ENCODE data around the gene COL10A1.

COL10A1 gene

DNA sequence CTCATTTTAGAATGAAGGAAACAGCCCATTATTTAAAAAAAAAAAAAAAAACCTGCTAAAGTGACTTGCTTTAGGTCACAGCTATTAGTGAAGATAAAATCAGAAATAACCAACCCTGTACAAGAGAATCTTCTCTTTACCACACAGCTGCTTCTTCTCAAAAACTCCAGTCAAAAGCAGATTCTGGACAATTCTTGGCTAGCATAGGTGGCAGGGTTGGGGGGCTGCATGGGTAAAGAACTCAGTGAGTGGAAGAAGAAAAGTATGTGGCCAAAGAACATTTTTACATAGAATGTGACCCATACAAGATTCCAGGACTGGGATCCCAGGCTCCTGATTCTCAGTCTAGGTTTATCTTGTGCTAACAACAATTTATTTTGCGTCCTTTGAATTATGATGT, 55.8 kb downstream of the COL10A1 start:
- Histone ChIP-seq H3K4me3 (ENCODE audit: low read depth in 1 of 2, low read length in 2 of 2) (no peak overlapping the region), H3K4me1 (ENCODE audit: control insufficient read depth in 1 of 2, insufficient read depth in 2 of 2, low read length in 2 of 2) (no peaks in the 10 kb centered on the region), H3K27me3 (ENCODE audit: control insufficient read depth in 1 of 2, insufficient read depth in 2 of 2, low read length in 2 of 2) (no peaks in the 10 kb centered on the region), H3K27ac (ENCODE audit: low read depth, low read length) (no peak overlapping the region), H3K36me3 (ENCODE audit: control insufficient read depth in 1 of 2, insufficient read depth in 2 of 2, low read length in 2 of 2) (no peaks in the 10 kb centered on the region), H3K9ac (ENCODE audit: low read depth in 1 of 2, low read length in 2 of 2) (no peak overlapping the region), H3K9me3 (ENCODE audit: control insufficient read depth in 1 of 2, low read length in 2 of 2) (no peaks in the 10 kb centered on the region)

Measured in duodenal mucosa (tissue), 2 donors.